Upper lobe of right lung (tissue), 1 donor: ENCODE results near the gene KAT8. TPM values are rescaled to one million over a fixed set of nuclear protein-coding genes. Genes with fewer than 3 reads are reported as not detected.

Source experiments
- ATAC-seq: fragments of 200-7000 bp; cut with Tn5 transposase; one replicate; pipeline ENCODE4 v1.9.1; 2020; ENCODE audit warnings: mild to moderate bottlenecking, moderate library complexity
- DNase-seq: peaks from one replicate; pipeline ENCODE4 v3.0.0-alpha.2; 2020
- H3K27ac ChIP-seq: fragments of 200-600 bp; one replicate; pipeline ENCODE4 v1.8.0; 2022
- H3K27me3 ChIP-seq: fragments of 200-600 bp; one replicate; pipeline ENCODE4 v1.8.0; 2022; ENCODE audit warnings: mild to moderate bottlenecking
- H3K36me3 ChIP-seq: fragments of 200-600 bp; one replicate; pipeline ENCODE4 v1.8.0; 2022
- H3K4me1 ChIP-seq: fragments of 200-600 bp; one replicate; pipeline ENCODE4 v1.8.0; 2022
- H3K4me3 ChIP-seq: fragments of 200-600 bp; one replicate; pipeline ENCODE4 v1.8.0; 2022; ENCODE audit warnings: mild to moderate bottlenecking
- H3K9me3 ChIP-seq: fragments of 200-600 bp; one replicate; pipeline ENCODE4 v1.8.0; 2022
- intact Hi-C: fragments of 100-400 bp; cut with DNase I; formaldehyde crosslinking; loops from one replicate; pipeline ENCODE4 v1.11.0; 2022
- total RNA-seq: library from RNA; stranded (reverse); fragmentation: NEBNext Ultra II Directional; extraction: Animal tissue kit (Norgen Biotek cat#: 25700); gene quantifications from one replicate; pipeline ENCODE4 v1.2.1, GENCODE V29; 2021
- TF ChIP-seq, protein P1 (sequence below): fragments of 200-600 bp; IDR thresholded peaks from one replicate; pipeline ENCODE4 v1.8.0; 2022; ENCODE audit warnings: antibody characterized with exemption
- donor health status: DM: no; HTN: yes; CAD: no; lungs with severe emphysema.

Gene KAT8
- total RNA-seq, 1 donor from 2014 or later = 80.4 TPM

DNA sequence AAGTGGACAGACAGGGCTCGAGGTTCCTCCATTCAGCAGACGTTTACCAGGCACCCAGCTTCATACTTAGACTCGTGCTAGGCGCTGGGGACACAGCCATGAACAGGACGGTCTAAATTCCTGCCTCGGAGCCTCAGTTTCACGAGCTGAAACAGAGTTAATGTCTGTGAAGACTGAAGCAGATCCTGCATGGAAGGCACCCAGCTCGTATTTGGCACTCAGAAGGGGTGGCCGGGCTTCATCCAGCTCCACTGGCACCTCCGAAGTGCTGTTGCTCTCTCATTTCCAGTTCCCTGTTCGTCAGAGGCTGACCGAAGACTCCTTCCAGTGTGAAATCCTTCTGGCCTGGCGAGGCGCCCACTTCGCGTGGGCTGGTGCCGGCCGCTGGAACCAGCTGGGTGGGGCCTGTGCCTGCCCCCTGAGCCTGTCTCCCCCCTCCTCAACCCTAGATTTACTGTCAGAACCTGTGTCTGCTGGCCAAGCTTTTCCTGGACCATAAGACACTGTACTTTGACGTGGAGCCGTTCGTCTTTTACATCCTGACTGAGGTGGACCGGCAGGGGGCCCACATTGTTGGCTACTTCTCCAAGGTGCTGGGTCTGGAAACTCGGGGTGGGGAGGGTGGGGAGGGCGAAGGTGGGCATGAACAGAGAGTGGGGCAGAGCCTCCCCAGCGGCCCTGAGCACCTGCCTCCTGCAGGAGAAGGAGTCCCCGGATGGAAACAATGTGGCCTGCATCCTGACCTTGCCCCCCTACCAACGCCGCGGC lies 12.3 kb downstream of the KAT8 start:
- no peaks in the 10 kb centered on the region for H3K27me3 ChIP-seq
- peaks cover 48% of the 10 kb centered on the region for H3K4me1 ChIP-seq
- ATAC-seq (peak; percentile 32), DNase-seq (peak; percentile 91)
- H3K36me3 ChIP-seq = peaks cover 40% of the 10 kb centered on the region
- no peaks in the 10 kb centered on the region for H3K9me3 ChIP-seq
- intact Hi-C loops = no loop called here
- TF ChIP-seq, protein P1, sequence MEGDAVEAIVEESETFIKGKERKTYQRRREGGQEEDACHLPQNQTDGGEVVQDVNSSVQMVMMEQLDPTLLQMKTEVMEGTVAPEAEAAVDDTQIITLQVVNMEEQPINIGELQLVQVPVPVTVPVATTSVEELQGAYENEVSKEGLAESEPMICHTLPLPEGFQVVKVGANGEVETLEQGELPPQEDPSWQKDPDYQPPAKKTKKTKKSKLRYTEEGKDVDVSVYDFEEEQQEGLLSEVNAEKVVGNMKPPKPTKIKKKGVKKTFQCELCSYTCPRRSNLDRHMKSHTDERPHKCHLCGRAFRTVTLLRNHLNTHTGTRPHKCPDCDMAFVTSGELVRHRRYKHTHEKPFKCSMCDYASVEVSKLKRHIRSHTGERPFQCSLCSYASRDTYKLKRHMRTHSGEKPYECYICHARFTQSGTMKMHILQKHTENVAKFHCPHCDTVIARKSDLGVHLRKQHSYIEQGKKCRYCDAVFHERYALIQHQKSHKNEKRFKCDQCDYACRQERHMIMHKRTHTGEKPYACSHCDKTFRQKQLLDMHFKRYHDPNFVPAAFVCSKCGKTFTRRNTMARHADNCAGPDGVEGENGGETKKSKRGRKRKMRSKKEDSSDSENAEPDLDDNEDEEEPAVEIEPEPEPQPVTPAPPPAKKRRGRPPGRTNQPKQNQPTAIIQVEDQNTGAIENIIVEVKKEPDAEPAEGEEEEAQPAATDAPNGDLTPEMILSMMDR = peak; percentile 6
- H3K27ac ChIP-seq = peak overlapping the region; percentile 96
- peak overlapping the region; percentile 21 for H3K4me3 ChIP-seq

DNA sequence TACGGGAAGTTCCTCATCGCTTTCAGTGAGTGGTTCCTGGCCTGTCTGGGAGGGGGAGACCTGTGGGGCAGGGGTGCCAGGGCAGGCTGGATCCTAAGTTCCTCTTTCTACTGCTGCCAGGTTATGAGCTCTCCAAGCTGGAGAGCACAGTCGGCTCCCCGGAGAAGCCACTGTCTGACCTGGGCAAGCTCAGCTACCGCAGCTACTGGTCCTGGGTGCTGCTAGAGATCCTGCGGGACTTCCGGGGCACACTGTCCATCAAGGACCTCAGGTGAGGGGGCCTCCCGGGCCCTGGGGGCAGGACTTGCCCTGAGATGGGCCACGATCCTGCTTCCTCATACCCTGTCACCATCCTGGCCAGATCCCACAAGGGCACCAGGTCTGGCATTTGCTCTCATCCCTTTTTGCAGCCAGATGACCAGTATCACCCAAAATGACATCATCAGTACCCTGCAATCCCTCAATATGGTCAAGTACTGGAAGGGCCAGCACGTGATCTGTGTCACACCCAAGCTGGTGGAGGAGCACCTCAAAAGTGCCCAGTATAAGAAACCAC lies 12.9 kb downstream of the KAT8 start:
- intact Hi-C loops = no loop called here
- peaks cover 40% of the 10 kb centered on the region for H3K36me3 ChIP-seq
- ATAC-seq (peak; percentile 0), DNase-seq (peak; percentile 77)
- peak overlapping the region; percentile 21 for H3K4me3 ChIP-seq
- no peaks in the 10 kb centered on the region for H3K9me3 ChIP-seq
- no peaks in the 10 kb centered on the region for H3K27me3 ChIP-seq
- TF ChIP-seq, protein P1 = no peak
- peak overlapping the region; percentile 96 for H3K27ac ChIP-seq
- H3K4me1 ChIP-seq = peaks cover 48% of the 10 kb centered on the region

DNA sequence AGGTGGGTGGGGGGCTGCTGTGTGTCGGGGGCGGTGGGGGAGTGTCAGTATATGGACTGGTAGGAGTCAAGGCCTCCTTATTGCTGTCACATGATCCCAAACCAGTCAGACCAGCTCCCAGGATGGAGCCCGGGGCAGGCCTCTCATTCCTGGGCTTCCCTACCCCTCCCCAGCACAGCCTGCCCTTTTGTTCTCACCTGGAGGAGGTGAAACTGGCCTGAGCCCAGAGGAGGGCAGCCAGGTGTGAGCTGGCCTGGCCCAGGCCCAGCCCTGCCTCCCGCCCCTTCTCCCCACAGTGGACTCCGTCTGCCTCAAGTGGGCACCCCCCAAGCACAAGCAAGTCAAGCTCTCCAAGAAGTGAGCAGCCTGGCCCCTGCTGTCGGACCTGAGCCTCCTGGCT lies 13.4 kb downstream of the KAT8 start:
- intact Hi-C loops = no loop called here
- no peak overlapping the region for H3K4me3 ChIP-seq
- peaks cover 40% of the 10 kb centered on the region for H3K36me3 ChIP-seq
- no peaks in the 10 kb centered on the region for H3K9me3 ChIP-seq
- no peaks in the 10 kb centered on the region for H3K27me3 ChIP-seq
- peak; percentile 94 for DNase-seq
- TF ChIP-seq, protein P1 = no peak
- peak; percentile 69 for ATAC-seq
- peak overlapping the region; percentile 96 for H3K27ac ChIP-seq
- H3K4me1 ChIP-seq = peaks cover 48% of the 10 kb centered on the region

DNA sequence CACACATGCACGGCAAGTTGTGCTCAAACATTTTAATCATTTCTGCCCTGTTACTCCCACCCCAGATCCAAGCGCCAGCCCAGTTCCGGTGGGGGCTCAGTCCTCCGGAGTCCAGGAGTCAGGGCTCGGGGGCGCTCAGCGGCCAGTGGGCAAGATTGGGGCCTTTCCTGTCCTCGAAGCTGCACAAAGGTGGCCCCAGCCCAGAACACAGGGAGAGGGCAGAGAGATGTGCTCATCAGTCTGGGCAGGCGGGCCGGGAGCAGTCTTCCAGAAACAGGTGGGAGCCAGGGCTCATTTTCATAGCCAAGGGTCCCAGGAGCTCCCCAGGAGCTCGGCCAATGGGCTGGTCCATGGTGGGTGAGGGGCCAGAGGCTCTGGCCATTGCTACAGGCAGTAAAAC lies 14.0 kb downstream of the KAT8 start:
- Histone ChIP-seq H3K4me3 (no peak overlapping the region), H3K4me1 (peaks cover 48% of the 10 kb centered on the region), H3K36me3 (peaks cover 40% of the 10 kb centered on the region), H3K9me3 (no peaks in the 10 kb centered on the region), H3K27ac (peak overlapping the region; percentile 96), H3K27me3 (no peaks in the 10 kb centered on the region)
- TF ChIP-seq, protein P1 = no peak
- peak; percentile 68 for DNase-seq
- ATAC-seq = no peak
- intact Hi-C loops = no loop called here

DNA sequence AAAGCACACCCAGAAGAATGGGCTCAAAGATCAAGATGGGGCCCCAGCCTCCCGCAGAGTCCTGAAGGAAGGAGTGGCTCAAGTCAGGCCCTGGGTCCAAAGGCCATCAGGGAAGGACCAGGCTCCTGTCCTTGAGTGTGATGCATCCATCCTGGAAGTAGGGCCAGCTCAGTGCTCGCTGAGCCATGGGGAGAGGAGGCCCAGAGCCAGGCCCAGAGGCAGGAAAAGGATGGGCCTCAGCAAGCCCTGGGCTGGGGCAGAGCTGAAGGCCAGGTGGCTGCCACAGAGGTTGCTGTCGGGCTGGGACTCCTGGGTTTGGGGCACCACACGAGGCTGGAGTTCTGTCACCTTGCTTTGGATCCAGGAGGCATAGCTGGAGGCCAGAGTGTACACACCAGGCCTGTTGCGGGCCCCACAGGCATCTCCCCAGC lies 14.4 kb downstream of the KAT8 start:
- H3K27me3 ChIP-seq = no peaks in the 10 kb centered on the region
- no peaks in the 10 kb centered on the region for H3K9me3 ChIP-seq
- DNase-seq (no peak), ATAC-seq (no peak)
- H3K4me1 ChIP-seq = peaks cover 48% of the 10 kb centered on the region
- intact Hi-C loops = no loop called here
- no peak overlapping the region for H3K4me3 ChIP-seq
- H3K36me3 ChIP-seq = peaks cover 40% of the 10 kb centered on the region
- TF ChIP-seq, protein P1 = no peak
- no peak overlapping the region for H3K27ac ChIP-seq
